Renal cortex interstitium (tissue), 11 donors: ENCODE results near the gene HMCES. TPM values are rescaled to one million over a fixed set of nuclear protein-coding genes. Genes with fewer than 3 reads are reported as not detected.
"Not testable (repeated sequence)": the region's sequence is repeated elsewhere in the genome, so short reads cannot be mapped to it uniquely, and the experiment has no call there.

Experiments
- DNase-seq, 11 donors: peaks; one replicate each; pipeline ENCODE4 v3.0.0-alpha.2; 2013; ENCODE audit warnings: low read depth in 9 of 11, low spot score in 4 of 11; ENCODE audit errors: extremely low read depth in 1 of 11
- polyA plus RNA-seq, 3 donors: library from polyadenylated mRNA; unstranded; fragments of 120-200 nt; gene quantifications; one replicate each; pipeline ENCODE4 v1.2.1, GENCODE V29; 2013; ENCODE audit not compliant: insufficient read length in 3 of 3

The HMCES gene
- polyA plus RNA-seq, 3 donors: 47.0 to 56.5 (median 55.9) TPM

DNA sequence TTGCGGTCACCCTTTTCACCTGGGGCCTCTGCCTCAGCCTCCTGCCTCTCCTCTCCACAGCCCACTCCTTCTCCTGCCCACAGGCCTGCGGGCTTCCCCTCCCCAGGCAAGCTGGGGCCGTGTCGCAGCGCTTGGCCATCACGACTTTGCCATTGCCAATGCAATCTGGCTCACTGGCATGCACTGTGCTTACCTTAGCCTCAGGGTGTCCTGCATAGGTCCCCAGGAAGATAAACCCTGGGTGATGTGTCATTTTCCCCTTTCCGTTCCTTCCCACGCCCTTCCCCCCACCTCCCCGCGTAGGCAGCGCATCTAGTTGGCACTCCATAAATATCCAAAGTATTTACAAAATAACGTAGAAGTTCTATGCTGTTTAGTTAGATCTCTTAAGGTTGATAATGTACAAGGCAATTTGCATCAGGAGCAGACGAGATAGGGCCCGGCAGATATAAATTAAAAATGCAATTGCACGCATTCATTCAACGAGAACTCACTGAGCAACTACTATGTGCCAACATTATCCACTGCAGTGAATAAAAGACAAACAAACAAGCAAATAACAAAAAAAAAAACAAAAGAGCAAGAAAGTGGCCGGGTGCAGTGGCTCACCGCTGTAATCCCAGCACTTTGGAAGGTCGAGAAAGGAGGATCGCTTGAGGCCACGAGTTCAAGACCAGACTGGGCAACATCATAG is 30.2 kb upstream of the HMCES start:
- no peak for DNase-seq

DNA sequence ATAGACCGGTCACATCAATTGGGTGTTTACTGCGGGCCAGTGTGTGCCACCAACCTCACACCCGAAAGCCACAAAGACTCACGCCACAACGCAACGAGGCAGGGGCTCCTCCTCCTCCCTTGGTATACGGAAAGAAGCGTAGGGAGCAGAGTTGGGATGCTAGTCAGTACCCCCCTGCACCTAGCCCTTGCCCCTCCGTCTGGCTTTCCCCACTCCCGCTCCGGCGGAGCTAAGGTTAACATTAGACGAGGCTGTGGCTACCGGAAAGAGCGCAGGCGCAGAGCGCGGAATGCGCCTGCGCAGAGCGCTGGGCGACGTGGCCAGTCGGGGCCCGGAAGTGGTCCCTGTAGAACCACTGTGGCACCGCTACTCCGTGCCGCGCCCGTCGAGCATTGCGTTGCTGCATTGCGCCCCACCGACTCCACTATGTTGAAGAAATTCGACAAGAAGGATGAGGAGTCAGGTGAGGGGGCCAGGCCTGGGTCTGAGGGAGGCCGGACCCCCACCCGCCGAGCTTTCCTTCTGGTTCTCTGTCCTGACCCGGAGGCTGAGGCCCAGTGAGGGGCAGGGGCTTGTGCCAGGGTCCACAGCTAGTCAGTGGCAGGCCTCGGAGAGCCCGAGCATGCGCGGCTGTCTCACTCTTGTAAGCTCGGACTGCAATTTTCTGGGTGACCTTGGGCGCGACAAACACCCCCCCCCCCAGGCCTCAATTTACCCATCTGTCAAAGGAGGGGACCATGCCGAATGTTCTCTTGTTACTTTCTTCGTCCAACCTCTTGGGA is 29.2 kb upstream of the HMCES start, which contains the start of gene COPG1:
Gene COPG1 (plus strand): TSS at position 323 of the 782 bp plus-strand sequence. CDS start 104 bp downstream, at position 427.
- DNase-seq: peak; percentile 82 to 97 (median 85)

DNA sequence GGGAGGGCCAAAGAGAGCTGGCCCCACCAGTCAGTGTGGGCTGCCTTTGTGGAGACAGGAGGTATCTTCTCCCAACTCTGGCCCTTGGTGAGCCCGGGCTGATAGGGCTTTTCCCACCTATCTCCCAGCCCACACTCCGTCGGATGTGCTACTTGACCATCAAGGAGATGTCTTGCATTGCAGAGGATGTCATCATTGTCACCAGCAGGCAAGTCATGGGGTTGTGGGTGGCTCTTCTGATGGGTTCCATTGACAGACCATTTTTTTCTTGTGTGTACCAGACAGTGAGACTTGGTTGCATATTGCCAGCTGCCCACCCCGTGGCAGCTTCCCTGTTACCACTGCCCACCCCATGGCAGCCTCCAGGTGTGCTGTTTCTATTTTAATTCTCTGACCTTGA is 25.9 kb upstream of the HMCES start:
- DNase-seq: no peak

DNA sequence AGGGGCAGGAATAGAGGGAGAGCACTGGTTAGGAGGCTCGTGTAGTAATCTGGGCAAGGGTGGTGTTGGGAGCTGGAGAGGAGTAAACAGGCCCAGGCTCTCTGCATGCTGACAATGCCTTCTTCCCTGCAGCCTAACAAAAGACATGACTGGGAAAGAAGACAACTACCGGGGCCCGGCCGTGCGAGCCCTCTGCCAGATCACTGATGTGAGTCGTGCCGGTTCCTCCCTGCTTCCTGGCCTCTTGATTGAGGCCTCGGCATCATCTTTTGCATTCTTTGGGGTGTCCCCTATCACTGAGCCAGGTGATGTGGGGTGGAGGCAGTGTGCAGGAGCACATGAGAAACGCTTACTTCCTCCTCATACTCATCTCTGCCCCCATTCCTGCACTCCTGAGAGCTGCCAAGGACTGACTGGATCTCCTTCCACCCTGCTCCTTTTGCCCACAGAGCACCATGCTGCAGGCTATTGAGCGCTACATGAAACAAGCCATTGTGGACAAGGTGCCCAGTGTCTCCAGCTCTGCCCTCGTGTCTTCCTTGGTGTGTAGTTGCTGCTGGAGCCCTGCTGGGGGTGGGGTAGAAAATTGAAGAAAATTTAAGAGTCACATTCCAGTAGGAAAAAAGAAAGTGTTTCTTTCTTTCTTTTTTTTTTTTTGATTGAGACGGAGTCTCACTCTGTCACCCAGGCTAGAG is 24.0 kb upstream of the HMCES start:
- no peak for DNase-seq

DNA sequence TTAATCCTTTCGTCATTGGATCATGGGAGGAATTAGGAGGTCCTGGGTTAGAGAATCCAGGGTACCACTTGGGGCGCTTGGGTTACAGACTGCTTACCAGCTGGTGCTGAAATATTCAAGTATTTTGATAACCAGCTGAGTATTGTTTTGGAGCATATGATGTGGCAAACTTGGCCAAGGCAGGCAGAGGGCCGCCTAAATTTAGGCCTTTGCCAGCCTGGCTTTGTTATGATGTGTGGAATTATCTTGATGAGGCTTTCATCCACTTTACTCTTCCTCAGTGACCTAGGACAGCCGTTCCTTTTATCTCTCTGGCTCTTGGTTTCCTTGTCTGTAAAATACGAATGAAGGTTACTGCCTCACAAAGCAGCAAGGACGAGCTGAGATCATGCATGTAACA is 22.4 kb upstream of the HMCES start:
- DNase-seq: no peak

DNA sequence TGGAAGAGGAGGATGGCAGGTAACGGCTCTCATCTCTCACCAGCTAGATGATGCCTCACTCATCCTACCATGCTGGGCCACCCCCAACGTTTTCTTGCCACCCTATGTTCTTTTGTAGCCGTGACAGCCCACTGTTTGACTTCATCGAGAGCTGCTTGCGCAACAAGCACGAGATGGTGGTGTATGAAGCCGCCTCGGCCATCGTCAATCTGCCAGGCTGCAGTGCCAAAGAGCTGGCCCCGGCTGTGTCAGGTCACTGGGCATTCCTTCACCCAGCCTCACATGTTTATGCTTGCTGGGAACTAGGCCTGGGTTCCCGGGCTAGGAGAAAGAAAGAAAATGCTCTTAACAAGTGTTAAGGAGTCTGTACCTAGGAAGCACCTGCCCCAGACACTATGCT is 21.1 kb upstream of the HMCES start:
- DNase-seq: no peak

DNA sequence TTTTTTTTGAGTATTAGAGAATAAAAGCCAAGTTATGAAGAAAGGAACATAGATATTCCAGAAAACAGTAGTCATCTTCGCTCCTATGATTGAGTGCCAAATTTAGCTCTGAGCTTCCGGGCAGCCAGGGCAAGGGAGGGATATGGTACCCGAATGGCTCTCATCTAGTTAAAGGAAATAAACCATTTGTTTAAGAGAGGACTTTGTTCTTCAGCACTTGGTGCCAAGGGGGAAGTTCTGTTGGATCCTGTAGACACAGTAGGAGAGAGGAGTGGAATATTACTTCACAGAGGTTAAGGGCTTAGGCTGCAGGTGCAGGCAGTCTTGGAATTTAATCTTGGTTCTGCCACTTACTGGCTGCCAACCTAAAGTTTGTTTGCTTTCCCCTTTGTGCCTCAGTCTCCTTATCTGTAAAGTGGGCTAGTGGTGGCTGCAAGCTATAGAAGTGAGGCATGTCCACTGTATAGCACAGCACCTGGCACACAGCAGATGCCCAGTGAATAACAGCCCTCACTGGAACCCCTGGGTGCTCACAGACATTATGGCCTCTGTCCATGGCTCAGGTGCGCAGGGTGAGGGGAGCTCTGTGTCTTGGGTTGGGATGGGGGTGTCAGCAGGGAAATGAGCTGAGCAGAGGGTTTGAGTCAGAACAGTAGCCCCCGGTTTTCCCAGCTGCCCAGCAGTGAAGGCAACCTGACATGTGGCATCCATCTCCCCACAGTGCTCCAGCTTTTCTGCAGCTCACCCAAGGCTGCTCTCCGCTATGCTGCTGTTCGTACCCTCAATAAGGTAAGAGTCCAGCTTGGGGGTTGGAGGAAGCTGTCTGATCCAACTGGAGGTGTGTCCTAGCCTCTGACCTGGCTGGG is 18.8 kb upstream of the HMCES start:
- DNase-seq: no peak

DNA sequence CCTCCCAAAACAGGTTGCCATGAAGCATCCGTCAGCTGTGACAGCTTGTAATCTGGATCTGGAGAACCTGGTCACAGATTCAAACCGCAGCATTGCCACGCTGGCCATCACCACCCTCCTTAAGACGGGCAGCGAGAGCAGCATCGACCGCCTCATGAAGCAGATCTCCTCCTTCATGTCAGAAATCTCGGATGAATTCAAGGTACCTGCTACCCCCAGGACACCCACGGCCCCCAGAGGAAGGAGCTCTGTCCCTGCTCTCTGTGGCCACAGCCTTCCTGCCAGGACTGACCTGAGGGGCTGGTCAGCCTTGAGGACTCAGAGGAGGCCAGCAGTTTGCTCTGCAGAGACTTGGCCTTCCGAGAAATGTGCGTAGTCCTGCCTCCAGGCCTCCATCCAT is 18.1 kb upstream of the HMCES start:
- no peak for DNase-seq

DNA sequence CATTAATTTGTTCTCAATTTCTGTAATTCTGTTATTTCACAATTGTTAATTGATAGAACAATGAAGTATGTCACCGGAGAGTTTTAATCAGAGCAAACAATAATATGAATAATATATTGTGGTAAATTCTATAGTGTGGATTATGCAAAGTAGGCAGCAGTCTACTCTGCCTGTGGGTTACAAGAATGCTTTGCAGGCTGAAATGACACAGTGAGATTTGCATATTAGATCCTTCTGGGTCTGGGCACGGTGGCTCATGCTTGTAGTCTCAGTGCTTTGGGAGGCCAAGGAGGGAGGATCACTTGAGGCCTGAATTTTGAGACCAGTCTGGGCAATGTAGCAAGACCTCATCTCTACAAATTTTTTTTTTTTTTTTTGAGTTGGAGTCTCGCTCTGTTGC is 16.8 kb upstream of the HMCES start:
- DNase-seq: no peak

DNA sequence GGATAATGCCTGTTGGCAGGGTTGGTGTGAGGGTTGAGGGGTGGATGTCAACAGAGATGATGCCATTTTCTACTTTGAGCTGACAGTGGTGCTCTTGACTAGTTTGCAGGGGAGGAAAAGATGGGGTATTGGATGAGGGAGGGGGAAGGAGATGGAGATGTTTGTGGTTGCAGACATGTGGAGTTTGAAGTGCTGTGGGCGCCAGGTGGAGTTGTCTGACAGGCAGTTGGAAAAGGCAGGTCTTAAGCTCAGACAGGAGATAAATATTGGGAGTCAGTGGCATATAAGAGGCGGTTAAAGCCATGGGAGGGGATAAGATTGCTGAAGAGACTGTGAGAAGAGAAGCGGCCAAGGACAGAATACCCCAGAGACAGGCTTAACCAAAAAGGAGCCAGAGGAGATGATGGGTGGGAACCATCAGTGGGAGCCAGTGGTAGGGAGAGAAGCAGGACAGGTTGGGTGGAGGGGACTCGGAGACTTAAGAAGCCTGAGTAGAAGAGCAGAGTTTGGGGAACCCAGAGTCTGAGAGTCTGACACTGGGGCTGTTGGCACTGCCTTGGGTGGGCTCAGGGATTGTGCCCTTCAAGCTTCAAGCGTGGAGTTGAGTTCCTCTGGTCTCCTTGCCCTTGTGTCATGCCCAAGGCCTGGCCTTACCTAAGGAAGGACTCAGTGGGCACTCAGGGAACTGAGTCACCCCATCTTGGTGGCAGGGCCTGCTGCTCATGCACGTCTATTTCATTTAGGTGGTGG is 15.3 kb upstream of the HMCES start:
- DNase-seq: no peak

DNA sequence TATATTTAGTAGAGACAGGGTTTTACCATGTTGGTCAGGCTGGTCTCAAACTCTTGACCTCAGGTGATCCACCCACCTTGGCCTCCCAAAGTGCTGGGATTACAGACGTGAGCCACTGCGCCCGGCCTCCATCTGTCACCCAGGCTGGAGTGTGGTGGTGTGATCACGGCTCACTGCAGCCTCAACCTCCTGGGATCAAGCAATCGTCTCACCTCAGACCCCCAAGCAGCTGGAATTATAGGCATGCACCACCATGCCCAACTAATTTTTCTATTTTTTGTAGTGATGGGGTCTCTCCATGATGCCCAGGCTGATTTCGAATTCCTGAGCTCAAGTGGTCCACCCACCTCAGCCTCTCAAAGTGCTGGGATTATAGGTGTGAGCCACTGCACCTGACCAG is 13.7 kb upstream of the HMCES start:
- not testable (repeated sequence) for DNase-seq

DNA sequence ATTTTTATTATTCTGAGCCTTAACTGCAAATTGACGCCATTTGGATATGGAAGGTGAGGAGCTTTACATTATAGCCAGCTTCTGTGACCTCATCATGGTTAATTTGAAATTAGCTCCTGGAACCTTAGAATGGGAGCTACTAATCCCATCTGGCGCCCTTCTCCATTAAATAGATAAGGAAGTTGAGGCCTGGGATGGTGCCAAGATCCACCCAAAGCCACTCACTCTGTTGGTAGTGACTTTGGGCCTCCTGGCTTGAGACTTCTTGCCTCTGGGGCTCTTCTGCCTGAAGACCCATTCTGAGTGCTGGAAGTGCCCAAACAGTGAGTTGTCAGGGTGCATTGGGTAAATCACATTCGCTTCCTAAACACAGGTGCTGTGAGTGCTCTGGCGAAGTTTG is 12.0 kb upstream of the HMCES start:
- DNase-seq: no peak

DNA sequence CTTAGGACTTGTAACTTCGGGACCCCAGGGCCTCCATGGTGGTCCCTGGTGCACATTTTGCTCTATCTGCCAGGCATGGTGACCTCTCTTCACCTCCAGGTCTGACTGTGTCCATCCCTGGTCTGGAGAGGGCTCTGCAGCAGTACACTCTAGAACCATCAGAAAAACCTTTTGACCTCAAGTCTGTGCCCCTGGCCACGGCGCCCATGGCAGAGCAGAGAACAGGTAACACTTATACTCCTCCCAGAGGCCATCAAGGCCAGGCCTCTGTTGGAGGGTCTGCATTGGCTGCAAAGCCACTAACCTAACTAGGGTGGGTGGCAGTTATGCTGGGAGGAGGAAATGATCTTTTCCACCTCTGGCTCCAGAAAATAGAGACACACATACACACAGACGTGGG is 10.3 kb upstream of the HMCES start:
- no peak for DNase-seq

DNA sequence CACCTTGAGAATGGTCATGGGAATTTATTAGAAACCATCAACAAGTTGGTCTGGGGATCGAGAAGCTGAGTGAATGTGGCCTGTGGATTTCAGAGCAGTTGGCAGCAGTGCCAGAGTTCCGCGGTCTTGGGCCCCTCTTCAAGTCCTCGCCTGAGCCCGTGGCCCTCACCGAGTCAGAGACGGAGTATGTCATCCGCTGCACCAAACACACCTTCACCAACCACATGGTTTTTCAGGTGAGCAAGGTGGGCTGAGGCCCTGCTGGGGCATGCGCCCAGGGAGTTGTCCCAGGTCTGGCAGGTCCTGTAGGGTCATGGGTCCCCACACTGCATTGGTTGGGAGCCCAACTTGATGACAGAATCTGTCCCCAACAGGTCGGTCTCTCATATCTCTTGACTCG is 7.0 kb upstream of the HMCES start:
- DNase-seq: no peak

DNA sequence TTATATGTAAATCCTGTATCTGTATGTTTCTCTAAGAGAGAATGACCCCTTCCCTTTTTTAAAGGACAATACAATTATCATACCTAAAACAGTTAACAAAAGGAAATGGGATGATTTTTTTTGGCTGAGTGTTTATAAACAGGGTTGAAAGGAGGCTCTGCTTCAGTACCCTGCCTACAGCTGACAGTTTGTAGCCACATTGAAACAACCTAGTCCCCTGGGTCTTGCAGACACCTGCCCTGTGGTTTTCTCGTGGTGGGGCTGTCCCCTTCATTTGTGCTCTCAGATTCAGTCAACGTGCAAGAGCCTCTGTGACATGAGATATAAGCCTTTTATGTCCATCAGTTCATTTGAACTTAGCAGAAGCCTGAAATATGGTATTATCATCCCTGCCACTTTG is 2.3 kb upstream of the HMCES start:
- no peak for DNase-seq

DNA sequence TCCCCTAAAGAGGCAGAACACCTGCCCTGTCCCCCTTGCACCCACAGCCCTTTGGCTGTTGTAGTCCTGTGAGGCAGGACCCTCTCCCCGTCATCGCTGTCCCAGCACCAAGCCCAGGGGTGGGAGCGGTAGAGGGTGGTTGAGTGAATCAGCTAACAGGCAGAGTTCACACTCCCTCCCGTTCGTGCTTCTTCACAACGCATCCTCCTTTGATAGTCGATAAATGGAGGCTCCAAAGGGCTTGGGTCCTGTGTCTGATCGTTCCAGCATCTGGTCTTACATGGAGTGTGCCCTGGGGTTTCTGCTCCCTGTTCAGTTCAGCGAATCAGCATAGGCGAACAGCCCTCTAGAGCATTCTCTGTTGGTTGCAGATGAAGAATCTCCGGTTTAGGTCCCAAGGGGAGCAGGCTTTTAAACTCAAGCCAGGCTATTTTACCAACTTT is 820 bp upstream of the HMCES start:
- peak in 6 of 11 donors; percentile 0 to 15 (median 4) for DNase-seq

DNA sequence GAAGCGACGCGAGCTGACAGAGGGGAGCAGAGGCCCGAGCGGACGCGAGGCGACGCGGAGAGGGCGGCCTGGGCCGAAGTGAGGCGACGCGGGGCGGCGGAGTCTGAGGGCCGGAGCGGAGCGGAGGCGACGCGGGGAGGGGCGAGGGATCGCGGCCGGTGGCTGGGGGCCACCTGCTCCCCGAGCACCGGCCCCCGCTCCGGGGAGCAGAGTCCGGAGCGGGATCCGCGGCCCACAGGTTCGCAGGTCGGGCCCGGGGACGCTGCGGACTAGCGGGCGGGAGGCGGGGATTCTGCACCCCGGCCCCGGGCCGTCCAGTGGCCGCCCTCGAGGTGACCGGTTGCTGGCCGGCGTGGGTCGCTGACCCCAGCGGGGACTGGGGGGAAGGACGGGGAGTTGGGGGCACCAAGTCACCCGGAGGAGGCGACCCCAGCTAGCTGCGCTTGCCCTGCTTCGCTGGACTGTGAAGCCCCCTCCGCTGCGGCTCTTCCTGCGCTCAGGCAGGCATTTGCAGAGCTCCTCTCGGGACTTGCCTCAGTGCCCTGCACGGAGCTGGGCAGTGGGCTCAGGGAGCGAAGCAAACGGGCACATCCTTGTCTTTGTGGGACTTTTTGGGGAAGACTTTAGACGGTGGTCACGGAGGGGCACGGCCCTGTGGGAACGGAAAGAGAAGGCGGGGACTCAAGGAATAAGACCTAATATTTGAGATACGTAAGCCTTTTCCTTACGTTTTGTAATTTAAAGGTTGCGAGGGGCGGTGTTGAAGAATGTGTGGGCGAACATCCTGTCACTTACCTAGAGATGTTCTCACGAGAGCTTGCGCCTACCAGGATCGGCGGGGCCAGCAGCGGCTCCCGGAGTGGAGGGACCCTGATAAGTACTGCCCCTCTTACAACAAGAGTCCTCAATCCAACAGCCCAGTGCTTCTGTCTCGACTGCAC is 566 bp downstream of the HMCES start:
- peak; percentile 17 to 65 (median 44) for DNase-seq
